Measurements from ENCODE around the gene GOLGA8M. TPM values are rescaled to one million over a fixed set of nuclear protein-coding genes. Genes with fewer than 3 reads are reported as not detected.

The GOLGA8M gene, protein sequence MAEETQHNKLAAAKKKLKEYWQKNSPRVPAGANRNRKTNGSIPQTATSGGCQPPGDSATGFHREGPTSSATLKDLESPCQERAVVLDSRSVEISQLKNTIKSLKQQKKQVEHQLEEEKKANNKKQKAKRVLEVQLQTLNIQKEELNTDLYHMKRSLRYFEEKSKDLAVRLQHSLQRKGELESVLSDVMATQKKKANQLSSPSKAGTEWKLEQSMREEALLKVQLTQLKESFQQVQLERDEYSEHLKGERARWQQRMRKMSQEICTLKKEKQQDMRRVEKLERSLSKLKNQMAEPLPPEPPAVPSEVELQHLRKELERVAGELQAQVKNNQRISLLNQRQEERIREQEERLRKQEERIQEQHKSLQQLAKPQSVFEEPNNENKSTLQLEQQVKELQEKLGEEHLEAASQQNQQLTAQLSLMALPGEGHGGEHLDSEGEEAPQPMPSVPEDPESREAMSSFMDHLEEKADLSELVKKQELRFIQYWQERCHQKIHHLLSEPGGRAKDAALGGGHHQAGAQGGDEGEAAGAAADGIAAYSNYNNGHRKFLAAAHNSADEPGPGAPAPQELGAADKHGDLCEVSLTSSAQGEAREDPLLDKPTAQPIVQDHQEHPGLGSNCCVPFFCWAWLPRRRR
- 1.8 and 2.0 TPM in 2 replicates for total RNA-seq

DNA sequence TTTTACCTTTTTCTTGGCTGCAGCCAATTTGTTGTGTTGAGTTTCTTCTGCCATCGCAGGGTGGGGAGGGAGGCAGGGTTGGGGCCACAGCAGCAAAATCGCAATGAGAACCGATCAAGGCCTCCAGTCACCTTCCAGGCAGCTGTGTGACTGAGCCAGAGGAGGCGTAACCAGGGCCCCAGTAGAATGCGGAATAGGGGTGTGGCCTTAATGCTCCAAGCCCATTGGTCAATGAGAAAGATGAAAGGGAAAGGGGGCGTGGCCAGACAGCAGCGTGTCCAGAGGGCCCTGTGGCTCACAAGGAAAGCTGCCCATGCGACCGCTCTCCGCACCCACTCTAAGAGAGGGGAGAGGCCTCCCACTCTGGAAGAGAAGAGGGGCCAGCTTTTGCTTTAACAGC, at the start of gene GOLGA8M:
GOLGA8M (minus strand) TSS at position 152 of the 400 bp plus-strand sequence; CDS start at position 54, 98 bp downstream.

Other genes with a start within 250 kb of the GOLGA8M start
- not detected in 2 replicates for gene GOLGA8G, start 179.4 kb downstream of the GOLGA8M start, total RNA-seq
- gene GOLGA6L25, start 158.9 kb downstream of the GOLGA8M start, total RNA-seq = not detected in 2 replicates
- gene GOLGA6L7, start 136.2 kb upstream of the GOLGA8M start, total RNA-seq = not detected in 2 replicates
- 15.6 and 23.3 TPM in 2 replicates for gene APBA2, start 173.6 kb upstream of the GOLGA8M start, total RNA-seq